ENCODE data around the gene EGR1.
A peak's percentile ranks its signal among the peaks of the same experiment; 100 is the strongest.

EGR1 gene

DNA sequence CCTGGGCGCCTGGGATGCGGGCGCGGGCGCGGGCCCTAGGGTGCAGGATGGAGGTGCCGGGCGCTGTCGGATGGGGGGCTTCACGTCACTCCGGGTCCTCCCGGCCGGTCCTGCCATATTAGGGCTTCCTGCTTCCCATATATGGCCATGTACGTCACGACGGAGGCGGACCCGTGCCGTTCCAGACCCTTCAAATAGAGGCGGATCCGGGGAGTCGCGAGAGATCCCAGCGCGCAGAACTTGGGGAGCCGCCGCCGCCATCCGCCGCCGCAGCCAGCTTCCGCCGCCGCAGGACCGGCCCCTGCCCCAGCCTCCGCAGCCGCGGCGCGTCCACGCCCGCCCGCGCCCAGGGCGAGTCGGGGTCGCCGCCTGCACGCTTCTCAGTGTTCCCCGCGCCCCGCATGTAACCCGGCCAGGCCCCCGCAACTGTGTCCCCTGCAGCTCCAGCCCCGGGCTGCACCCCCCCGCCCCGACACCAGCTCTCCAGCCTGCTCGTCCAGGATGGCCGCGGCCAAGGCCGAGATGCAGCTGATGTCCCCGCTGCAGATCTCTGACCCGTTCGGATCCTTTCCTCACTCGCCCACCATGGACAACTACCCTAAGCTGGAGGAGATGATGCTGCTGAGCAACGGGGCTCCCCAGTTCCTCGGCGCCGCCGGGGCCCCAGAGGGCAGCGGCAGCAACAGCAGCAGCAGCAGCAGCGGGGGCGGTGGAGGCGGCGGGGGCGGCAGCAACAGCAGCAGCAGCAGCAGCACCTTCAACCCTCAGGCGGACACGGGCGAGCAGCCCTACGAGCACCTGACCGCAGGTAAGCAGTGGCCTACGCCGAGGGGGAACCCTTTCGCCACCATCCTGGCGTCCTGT is at the start of gene EGR1:
EGR1 (plus strand) TSS at position 219 of the 864 bp plus-strand sequence; CDS start at position 502, 283 bp downstream.
- TF ChIP-seq ZFX (IDR thresholded peaks at IDR 0.05), result no peak
- TF ChIP-seq, protein P1, sequence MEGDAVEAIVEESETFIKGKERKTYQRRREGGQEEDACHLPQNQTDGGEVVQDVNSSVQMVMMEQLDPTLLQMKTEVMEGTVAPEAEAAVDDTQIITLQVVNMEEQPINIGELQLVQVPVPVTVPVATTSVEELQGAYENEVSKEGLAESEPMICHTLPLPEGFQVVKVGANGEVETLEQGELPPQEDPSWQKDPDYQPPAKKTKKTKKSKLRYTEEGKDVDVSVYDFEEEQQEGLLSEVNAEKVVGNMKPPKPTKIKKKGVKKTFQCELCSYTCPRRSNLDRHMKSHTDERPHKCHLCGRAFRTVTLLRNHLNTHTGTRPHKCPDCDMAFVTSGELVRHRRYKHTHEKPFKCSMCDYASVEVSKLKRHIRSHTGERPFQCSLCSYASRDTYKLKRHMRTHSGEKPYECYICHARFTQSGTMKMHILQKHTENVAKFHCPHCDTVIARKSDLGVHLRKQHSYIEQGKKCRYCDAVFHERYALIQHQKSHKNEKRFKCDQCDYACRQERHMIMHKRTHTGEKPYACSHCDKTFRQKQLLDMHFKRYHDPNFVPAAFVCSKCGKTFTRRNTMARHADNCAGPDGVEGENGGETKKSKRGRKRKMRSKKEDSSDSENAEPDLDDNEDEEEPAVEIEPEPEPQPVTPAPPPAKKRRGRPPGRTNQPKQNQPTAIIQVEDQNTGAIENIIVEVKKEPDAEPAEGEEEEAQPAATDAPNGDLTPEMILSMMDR (conservative IDR thresholded peaks at IDR 0.05), result no peak; the same call in 1 of the 2 replicates
- peak within 1 kb of the TSS; percentile 89 for H3K27ac ChIP-seq

DNA sequence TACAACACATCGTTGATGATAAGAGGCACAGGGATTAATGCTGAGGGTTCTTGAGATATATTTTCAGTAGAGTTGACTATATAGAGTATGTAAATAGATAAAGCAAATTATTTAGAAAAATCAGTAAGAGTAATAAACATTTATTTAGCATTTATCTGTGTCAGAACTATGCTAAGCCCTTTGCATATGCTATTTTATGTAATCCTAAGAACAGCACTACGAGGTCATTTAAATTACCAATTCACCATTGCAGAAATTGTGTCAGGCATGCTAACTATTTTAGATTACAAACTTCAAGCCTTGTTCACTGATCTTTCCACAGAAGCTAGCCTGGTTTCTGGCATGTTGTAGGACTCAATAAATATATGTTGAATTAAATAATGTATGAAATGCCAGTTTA is 46.8 kb upstream of the EGR1 start:
- H3K27ac ChIP-seq, result no peak overlapping the region
- TF ChIP-seq, protein P1 (conservative IDR thresholded peaks at IDR 0.05), result no peak
- TF ChIP-seq ZFX (IDR thresholded peaks at IDR 0.05), result no peak

DNA sequence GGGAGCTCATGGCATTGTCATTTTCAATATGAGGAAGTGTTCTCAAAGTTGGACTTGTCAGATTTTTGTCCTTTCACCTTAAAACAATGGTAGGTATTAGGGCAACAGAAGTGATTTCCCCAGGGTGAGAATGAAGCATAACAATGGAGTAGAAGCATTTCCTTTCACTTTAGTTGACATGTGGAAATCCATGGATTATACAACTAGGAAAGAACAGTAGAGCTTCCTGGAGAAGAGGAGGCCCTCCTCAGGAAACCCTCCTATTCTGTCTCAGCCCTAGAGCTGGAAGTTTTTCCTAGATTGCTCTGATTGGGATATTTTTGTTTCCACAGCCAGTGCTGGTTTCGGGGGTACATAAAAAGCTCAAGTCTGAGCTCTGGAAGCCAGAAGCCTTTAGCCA is 40.2 kb upstream of the EGR1 start:
- H3K27ac ChIP-seq, result no peak overlapping the region
- TF ChIP-seq, protein P1 (conservative IDR thresholded peaks at IDR 0.05), result no peak
- TF ChIP-seq ZFX (IDR thresholded peaks at IDR 0.05), result no peak

DNA sequence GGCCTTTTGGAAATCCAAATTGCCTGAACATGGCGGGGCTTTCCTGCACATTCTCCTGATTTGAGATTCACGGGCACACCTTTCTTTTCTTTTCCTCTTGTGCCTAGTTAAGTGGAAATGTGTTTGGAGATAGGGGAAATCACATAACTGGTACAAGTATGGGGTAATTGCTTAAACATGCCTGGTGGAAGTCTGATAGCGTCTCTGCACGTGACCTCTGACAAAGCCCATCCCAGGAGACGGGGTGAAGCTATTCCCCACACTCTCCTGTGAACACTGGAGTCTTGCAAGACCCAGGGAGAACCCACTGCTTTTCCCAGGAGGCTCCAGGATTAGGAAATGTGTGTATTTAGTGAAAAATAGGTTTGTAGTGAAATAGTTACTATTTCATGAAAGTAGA is 29.3 kb upstream of the EGR1 start:
- TF ChIP-seq, protein P1 (conservative IDR thresholded peaks at IDR 0.05), result no peak
- TF ChIP-seq ZFX (IDR thresholded peaks at IDR 0.05), result no peak
- H3K27ac ChIP-seq, result no peak overlapping the region

DNA sequence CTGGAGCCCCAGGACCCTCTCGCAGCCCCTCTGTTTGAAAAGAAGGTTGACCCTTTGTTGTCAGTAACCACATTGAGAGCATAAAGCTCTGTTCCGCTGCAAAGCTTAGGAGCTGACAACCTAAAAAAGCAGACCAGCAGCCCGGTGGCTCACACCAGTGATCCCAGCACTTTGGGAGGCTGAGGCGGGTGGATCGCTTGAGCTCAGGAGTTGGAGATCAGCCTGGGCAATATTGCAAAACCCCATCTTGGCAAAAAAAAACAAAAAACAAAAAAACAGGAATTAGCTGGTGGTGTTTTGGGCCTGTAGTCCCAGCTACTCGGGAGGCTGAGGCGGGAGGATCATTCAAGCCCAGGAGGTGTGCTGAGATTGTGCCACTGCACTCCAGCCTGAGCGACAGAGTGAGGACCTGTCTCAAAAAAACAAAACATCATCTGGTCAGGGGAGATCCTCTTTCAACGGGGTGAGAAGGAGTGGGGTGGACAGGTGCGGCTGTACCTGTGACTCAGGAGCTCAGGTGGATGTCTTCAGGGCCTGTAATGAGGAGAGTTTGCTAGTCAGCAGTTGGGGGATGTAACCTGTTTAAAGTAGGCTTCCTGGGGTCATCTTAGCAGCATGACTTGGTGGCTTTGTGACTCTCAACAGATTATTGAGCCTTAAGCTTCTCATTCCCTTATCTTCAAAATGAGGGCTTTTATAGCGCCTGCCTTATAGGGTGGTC is 27.1 kb upstream of the EGR1 start:
- no peak overlapping the region for H3K27ac ChIP-seq
- TF ChIP-seq, protein P1 (conservative IDR thresholded peaks at IDR 0.05), result no peak
- TF ChIP-seq ZFX (IDR thresholded peaks at IDR 0.05), result no peak

DNA sequence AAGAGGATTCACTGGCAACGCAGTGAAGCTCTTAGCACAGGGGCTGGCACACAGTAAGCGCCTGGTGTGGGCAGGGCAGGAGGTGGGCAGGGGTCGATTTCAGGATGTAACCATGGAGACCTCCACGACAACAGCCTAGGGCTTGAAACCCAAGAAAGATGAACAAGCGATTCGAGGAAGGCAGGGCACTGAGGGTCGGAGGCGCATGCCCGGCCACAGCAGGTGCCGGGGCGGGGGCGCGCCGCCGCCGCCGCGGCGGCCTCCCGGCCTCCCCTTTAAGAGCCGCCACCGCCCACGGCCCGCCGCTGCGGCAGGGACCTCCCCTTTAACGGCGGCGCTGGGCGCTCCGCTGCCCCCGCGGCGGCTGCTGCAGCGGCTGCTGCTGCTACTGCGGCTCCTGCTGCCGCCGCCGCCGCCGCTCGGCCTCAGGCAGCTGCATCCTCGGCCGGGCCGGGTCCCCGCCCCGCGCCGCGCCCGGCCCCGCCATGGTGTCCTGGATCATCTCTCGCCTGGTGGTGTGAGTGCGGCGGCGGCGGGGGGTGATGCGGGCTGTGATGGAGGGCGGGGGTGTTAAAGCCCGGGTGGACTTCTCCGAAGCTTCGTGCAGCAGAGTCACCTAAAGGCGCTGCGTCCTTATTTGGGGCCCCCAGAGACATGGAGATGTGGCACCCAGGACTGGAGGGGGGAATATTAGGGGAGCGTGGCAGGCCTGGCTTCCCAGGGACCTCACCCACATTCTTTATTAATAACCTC is 26.4 kb upstream of the EGR1 start, which contains the start of gene REEP2:
REEP2 (plus strand) TSS at position 334 of the 753 bp plus-strand sequence; CDS start at position 486, 152 bp downstream.
- TF ChIP-seq, protein P1 (conservative IDR thresholded peaks at IDR 0.05), result no peak
- TF ChIP-seq ZFX (IDR thresholded peaks at IDR 0.05), result no peak
- H3K27ac ChIP-seq, result no peak within 1 kb of the TSS; the same call in 1 of the 2 replicates
